BE2C (cell line): Measurements from ENCODE around the gene DYNC1LI2.
A peak's percentile ranks its signal among the peaks of the same experiment; 100 is the strongest.

ENCODE experiments used
- DNase-seq: peaks from one replicate; pipeline ENCODE4 v3.0.0-alpha.2; 2020
- H3K27me3 ChIP-seq: fragments of 250-450 bp; sonication (Bioruptor Pico); 2 replicates; pipeline ENCODE4 v1.5.1; 2020; ENCODE audit warnings: mild to moderate bottlenecking
- H3K36me3 ChIP-seq: fragments of 250-450 bp; sonication (Bioruptor Pico); 2 replicates; pipeline ENCODE4 v1.5.1; 2020; ENCODE audit warnings: mild to moderate bottlenecking
- H3K4me1 ChIP-seq: fragments of 250-450 bp; sonication (Bioruptor Pico); 2 replicates; pipeline ENCODE4 v1.5.1; 2020
- H3K4me3 ChIP-seq: 2 replicates; pipeline ENCODE4 v1.5.1; 2011; ENCODE audit warnings: low read depth, low read length
- H3K9me3 ChIP-seq: fragments of 250-450 bp; sonication (Bioruptor Pico); 2 replicates; pipeline ENCODE4 v1.5.1; 2020
- CTCF ChIP-seq: IDR thresholded peaks from 2 replicates; pipeline ENCODE4 v1.5.1; 2012; ENCODE audit warnings: mild to moderate bottlenecking, low read depth, low read length

DYNC1LI2 gene

DNA sequence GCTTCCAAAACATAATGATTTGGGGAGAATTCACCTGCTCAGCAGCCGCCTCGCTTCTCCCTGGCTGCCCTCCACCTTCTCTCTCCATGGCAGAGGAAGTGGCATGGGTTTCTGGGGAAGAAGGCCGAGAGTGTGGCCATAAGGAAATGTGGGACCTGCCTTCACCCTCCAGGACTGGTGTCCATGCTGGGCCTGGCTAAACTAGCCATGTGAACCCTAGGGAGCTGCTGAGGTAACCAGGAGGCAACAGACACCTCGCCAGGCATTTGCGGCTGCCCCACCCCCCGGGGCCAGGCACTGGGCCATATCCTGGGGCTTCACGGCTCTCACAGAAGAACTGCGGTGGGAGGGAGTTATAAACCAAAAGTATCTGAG, 44.9 kb downstream of the DYNC1LI2 start:
- Histone ChIP-seq H3K36me3 (no peaks in the 10 kb centered on the region), H3K9me3 (0 out of 2 replicates have a peak, but pooled peaks cover 3% of the 10 kb centered on the region), H3K4me1 (peaks cover 6% of the 10 kb centered on the region), H3K4me3 (no peak overlapping the region), H3K27me3 (no peaks in the 10 kb centered on the region)
- no peak for TF ChIP-seq CTCF
- DNase-seq = peak; percentile 35

GRCh38 chr16:66705790-66706505, 45.5 kb downstream of the DYNC1LI2 start:
- 0 out of 2 replicates have a peak, but pooled peaks cover 3% of the 10 kb centered on the region for H3K9me3 ChIP-seq
- DNase-seq = peak; percentile 20
- TF ChIP-seq CTCF = no peak
- no peaks in the 10 kb centered on the region for H3K27me3 ChIP-seq
- H3K36me3 ChIP-seq = no peaks in the 10 kb centered on the region
- H3K4me1 ChIP-seq = peaks cover 6% of the 10 kb centered on the region
- no peak overlapping the region for H3K4me3 ChIP-seq

DNA sequence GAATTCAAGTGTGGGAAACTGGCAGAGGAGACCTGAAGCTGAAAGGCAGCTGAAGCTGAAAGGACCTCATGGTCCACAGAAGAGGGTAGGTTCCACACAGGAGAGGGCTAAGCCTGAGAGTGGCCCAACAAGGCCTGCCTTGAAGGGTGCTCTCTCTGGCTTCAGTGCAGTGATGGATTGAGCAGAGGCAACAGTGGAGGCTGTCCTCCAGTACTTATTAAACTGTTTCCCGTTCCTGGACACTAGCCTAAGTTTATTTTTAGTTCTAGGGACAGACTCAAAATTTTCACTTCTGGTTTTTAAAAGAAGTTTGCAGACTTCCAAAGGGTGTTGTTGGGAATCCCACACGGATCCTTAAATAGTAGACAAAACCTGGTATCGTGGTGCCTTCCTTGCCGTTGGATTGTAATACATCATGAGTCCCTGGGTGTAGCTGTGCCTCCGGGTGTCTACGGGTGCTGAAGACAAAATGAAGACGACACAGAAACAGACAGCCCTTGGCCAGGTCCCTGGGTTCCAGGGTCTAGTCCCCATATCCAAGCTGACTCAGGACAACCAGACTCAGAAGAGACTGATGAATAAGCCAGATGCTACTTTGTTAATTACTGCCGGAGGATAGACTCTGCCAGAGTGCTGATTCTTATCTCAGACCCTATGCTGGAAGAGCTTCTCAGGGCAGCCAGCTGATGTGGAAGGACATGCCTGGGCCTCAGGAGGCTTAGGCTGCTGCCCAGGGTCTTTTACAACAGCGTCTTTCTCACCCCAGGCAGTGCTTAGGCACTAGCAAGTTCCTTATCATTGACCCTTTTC, 47.8 kb downstream of the DYNC1LI2 start:
- no peak for TF ChIP-seq CTCF
- Histone ChIP-seq H3K4me1 (peaks cover 6% of the 10 kb centered on the region), H3K27me3 (no peaks in the 10 kb centered on the region), H3K4me3 (no peak overlapping the region), H3K9me3 (0 out of 2 replicates have a peak, but pooled peaks cover 3% of the 10 kb centered on the region), H3K36me3 (no peaks in the 10 kb centered on the region)
- peak; percentile 77 for DNase-seq

- H3K36me3 ChIP-seq = no peaks in the 10 kb centered on the region
- peaks cover 6% of the 10 kb centered on the region for H3K4me1 ChIP-seq
- TF ChIP-seq CTCF = no peak
- H3K27me3 ChIP-seq = no peaks in the 10 kb centered on the region
- no peak overlapping the region for H3K4me3 ChIP-seq
- H3K9me3 ChIP-seq = 0 out of 2 replicates have a peak, but pooled peaks cover 3% of the 10 kb centered on the region
- DNase-seq = no peak
Measured at GRCh38 chr16:66701516-66701915, 49.9 kb downstream of the DYNC1LI2 start.

- H3K9me3 ChIP-seq = 0 out of 2 replicates have a peak, but pooled peaks cover 3% of the 10 kb centered on the region
- no peaks in the 10 kb centered on the region for H3K36me3 ChIP-seq
- no peak for DNase-seq
- no peak overlapping the region for H3K4me3 ChIP-seq
- H3K4me1 ChIP-seq = peaks cover 6% of the 10 kb centered on the region
- H3K27me3 ChIP-seq = no peaks in the 10 kb centered on the region
- TF ChIP-seq CTCF = no peak
Measured at GRCh38 chr16:66701026-66701425, 50.4 kb downstream of the DYNC1LI2 start.

DNA sequence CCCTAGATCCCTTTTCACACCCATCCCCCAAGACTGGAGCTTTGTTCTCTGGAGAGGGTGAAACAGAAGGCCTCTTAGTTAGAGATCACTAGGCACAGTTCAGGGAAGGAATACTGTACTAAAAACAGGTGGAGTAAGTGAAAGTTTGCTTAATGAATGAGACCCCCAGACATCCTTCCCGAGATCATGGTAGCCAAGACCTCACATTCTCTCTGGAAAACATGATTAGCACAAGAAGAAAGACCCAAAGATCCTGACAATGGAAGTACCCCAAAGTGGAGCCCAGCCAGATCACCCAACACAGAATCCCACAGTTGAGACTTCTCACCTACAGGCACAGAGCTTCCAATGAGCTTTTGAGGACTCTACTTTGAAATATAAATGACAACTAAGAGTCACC, 51.5 kb downstream of the DYNC1LI2 start:
- Histone ChIP-seq H3K9me3 (0 out of 2 replicates have a peak, but pooled peaks cover 3% of the 10 kb centered on the region), H3K4me3 (no peak overlapping the region), H3K36me3 (no peaks in the 10 kb centered on the region), H3K4me1 (peaks cover 6% of the 10 kb centered on the region), H3K27me3 (no peaks in the 10 kb centered on the region)
- no peak for TF ChIP-seq CTCF
- DNase-seq = no peak
